HG03457 (cell line): ENCODE measurements around the gene C19orf85.
"Not testable (repeated sequence)": the region's sequence is repeated elsewhere in the genome, so short reads cannot be mapped to it uniquely, and the experiment has no call there.

Experiments used
- ATAC-seq: cut with Tn5 transposase; IDR thresholded peaks from one replicate; pipeline ENCODE4 v1.9.1; 2021; ENCODE audit warnings: moderate number of reproducible peaks; ENCODE audit not compliant: unreplicated experiment

C19orf85 gene

DNA sequence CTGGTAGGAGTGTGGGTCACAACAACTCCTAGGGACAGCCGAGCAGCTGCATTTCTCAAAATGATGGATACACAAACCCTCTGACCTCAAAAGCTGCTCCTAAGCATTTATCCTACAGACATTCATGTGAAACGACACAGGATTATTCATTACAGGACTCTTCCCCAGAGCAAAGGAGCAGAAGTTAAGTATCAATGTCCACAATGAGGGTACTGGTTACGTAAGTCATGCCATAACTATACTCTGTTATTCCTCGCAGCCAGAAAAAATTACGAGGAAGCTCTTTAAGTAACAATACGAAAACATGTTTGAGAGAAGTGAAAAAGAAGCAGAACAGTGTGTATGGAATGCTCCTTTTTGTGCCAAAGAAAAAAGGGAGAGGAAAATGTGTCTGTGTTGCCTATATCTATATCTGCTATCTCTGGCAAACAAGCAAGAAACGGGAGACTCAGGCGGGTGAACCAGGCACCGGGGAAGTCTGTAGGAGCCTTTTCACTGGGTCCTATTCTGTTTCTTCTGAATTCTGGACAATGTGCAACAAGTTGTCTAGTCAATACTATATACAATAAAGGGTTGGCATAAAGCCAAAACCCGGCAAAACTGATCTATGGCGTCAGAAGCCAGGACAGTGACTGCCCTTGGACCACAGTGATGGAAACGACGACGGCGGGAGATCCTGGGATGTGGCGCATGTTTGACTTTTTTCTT is 4.4 kb downstream of the C19orf85 start:
- no peak for ATAC-seq

DNA sequence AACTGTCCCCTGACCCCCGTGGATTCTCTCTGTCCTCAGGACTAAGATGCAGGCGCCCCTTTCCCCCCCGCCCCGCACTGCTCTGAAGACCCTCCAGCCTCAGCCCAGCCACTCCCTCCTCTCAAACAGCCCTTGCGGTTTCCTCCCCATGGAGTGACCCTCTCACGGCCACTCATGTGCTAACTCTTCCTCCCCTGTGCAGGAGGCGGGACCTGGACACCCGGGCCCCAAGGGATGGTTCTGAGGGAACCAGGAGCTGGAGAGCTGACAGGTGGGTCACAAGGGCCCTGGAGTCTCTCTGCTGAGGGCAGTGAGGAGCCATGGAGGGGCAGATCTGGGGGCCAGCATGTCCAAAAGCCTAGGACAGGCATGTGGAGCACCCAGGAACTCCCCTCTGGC is 5.0 kb downstream of the C19orf85 start:
- ATAC-seq: no peak

DNA sequence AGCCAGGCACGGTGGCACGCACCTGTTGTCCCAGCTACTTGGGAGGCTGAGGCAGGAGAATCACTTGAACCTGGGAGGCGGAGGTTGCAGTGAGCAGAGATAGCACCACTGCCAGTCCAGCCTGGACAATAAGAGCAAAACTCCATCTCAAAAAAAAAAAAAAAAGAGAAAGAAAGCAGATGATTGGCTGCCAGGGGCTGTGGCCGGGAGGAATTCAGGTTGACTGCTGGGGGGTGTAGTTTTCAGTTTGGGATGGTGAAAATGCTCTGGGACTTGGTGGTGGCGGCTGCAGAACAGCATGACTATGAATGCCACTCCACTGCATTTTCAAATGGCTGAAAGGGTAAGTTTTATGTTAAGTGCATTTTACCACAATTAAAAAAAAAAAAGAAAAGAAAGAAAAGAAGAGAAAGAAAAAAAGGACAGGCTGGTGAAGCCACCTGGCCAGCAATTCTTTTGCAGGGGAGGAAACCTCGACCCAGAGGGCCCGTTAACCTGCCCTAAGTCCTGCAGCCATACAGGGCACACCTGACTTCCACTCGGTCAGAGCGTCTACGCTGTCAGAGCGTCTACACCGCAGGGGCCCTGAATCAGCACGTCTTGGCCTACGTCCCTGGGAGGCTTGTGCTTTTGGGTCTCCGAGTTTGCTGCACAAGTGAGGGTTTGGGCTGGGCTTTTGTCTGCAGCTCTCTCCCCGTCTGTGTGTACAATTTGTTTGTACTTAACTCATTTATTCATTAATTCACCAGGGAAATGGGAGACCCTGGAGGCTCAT is 6.7 kb downstream of the C19orf85 start:
- ATAC-seq: no peak

DNA sequence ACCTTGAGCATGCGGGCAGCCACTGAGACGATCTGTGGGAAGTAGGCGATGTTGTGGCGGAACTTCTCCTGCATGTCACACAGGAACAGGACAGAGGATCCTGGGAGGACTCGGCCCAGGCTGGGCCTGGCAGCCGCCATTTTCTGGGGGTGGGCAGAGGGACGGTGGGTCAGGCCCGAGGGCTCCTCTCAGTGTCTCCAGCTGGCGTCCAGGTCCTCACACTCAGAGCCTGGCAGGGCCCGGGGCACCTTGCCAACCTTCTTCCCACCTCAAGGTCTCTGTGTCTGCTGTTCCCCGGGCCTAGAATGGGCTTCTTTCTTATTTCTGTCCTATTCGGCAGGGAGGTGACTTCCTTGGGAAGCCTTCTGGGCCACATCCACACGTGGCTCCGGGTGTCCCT is 8.2 kb downstream of the C19orf85 start:
- ATAC-seq: no peak

DNA sequence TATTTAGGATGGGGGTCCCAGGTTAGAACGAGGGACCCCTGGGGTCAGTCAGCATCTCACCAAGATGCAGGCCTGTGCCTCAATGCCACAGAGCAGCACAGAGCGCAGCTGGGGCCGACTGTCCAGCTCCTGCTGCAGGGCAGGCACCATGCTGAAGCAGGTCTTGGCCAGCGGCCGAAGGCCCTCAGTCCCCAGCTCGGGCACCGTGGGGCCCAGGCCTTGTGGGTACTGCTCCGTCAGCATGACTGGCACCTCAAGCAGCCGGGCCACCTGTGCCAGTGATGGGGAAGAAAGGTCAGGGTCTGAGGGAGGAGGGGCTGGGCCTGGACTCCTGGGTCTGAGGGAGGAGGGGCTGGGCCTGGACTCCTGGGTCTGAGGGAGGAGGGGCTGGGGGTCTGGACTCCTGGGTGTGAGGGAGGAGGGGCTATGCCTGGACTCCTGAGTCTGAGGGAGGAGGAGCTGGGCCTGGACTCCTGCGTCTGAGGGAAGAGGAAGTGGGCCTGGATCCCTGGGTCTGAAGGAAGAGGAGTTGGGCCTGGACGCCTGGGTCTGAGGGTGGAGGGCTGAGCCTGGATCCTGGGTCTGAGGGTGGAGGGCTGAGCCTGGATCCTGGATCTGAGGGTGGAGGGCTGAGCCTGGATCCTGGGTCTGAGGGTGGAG is 8.8 kb downstream of the C19orf85 start:
- no peak for ATAC-seq

DNA sequence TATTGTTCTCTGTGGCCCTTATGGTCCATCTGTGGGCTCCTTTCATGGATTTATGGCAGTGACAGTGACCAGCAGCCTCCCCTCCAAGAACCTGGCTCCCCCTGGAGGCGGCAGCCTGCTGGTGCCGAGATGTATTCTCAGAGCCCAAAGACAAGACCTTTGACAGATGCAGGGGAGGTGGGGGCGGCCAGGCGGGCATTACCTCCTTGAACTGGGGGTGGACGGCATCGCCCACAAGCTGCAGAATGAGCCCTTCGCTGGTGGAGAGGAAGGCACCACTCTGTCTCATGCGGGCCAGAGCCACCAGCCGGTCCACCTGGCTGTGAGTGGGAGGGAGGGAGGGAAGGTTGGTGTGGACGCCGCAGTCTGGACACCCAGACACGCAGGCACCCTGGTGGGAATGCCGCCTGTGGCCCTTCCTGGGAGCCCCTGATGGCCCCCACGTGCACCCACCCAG is 9.7 kb downstream of the C19orf85 start:
- ATAC-seq: no peak

DNA sequence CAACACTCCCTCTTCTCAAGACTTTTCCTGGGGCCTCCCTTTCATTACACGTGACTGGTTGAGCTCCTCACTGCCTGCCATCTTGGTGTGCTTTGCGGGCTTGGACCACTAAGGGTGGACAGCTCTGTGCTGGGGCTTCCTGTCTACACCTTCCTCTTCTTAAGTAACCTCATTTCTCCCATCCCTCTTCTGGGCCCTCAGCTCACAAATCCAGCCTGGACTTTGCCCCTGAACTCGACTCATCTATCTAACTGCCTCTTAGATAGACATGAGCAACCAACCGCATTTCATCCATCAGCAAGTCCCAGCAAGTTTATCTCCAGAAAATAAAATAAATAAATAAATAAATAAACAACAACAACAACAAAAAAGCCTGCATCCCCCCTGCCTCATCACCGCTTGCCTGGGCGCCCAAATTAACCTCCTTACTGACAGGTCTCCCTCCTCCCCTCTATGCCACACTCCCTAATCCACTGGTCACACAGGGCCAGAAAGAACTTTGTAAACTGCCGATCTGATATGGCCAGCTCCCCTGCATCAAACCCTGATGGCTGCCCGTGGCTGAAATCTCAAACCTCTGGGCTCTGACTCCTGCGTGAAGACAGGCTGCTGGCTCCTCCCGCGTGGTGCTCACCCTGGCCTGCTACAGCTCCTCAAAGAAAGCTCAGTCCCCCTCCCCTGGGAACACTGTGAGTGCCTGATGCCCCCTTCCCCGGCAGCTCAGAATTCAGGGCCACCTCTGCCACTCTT is 10.9 kb downstream of the C19orf85 start:
- ATAC-seq: no peak

DNA sequence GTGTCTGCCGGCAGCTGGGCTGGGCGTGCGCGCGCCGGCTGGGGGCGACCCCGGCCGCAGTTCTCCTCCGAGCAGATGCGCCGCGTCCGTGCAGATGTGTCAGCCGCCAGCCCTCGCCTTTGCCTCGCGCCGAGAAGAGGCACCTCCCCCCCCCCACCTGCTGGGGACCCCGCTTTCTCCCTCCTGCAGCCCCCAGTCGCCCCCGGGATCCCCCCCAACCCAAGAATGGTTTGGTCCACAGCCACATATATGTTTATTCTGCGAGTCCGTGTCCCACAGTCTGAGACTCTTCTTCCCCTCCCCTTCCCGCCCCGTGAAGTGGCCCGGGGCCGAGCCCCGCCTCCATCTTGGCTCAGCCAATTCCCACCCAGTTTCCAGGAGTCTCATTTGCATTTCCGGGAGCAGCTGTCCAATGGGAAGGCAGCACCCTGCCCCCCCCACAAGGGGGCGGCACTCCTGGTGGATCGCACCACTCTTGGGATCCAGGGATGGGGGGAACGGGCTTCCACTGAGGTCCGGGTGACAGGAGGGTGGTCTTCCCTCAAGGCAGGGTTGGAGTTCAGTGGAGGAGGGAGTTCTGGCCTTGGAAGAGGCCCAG is 11.7 kb downstream of the C19orf85 start:
- no peak for ATAC-seq

DNA sequence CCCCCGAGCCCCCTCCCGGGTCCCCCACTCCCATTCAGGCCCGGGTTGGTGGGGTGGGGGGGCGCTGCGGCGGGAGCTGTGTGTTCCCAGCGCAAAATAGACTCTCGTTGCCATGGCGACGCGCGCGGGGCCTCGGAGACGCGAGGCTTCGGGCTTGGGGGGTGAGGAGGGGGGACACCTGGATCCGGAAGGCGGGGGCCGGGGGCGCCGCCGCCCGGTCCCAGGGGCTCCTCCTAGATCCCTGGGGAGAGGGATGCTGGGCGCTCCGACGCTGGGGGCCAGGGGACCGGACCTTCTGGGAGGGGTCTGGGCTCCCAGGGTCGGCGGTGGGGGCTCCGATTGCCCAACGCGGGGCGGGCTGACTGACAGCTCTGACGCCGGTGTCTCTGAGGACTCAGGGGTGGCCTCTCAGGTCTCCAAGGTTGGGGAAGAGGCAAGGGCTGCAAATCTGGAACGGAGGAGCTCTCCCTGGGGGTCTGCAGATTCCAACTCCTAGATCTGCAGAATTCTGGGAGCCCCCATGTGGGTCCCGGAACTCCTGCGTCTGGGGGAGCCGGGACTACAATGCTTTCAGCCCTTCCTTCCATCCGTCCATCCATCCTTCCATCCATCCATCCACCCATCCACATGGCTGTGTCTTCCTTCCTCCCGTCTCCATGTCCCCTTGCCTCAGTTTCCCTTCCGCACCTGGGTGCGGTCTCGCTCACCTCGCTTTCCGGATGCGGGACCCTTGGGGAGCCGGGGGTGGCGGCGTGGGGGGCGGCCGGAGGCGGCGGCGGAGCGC is 12.4 kb downstream of the C19orf85 start:
- ATAC-seq: no peak

DNA sequence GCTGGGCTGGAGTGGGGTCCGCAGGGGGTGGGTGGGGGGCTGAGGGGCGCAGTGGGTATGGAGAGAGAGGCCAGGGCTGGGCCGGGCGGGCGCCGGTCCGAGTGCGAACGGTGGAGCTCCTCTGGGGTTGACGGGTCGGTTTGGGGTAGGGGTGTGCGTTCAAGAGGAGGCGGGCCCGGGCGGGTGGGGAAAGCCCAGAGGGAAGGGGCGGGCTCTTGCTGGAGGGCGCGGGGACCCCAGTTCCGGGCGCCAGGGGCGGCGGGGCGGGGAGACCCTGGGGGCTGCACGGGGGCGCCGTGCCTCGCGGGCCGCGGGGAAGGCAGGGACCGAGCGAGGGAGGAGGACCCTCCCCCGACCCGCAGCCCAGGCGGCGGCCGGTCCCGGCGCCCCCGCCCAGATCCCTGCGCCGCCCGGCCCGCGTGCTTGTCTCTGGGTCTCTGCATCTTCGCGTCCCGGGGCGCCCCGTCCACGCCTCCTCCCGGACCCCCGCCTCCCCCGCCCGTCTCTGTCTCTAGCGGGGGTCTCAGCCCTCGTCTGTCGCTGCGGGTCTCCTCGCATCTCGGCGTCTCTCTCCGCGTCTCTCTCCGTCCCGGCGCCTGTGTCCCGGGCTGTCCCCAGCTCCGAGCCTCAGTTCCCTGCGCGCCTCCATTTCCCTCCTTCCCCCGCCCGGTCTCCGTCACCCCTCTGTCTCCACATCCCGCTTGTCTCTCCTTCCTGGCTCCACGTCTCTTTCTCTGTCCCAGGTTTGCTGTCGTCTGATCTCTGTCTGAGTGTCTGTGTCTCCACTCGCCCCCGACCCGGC is 13.2 kb downstream of the C19orf85 start:
- ATAC-seq: no peak

DNA sequence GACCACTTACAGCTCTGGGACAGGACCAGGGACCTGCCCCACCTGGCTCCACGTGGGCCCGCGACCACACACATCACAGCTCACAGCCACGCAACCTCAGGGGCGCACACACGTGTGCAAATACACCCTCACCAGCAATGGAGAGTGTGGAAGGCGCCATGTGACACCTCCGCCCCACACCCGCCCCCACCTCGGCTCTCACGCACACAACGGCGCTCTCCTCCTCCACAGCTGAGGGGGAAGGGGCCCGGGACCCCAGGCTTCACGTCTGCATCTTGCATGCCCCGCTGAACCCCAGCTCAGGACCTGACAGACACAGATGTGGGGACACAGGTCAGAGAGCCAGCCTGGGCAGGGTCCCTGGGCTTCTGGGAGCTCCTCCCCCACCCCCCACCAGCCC is 15.1 kb downstream of the C19orf85 start:
- no peak for ATAC-seq

DNA sequence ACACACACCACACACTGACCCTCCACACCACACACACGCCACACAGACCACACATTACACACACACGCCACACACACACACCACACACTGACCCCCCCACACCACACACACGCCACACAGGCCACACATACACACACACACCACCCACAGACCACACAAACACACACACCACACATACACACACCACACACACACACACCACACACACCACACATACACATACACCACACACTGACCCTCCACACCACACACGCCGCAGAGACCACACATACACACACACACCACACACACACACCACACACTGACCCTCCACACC is 16.4 kb downstream of the C19orf85 start:
- not testable (repeated sequence) for ATAC-seq

DNA sequence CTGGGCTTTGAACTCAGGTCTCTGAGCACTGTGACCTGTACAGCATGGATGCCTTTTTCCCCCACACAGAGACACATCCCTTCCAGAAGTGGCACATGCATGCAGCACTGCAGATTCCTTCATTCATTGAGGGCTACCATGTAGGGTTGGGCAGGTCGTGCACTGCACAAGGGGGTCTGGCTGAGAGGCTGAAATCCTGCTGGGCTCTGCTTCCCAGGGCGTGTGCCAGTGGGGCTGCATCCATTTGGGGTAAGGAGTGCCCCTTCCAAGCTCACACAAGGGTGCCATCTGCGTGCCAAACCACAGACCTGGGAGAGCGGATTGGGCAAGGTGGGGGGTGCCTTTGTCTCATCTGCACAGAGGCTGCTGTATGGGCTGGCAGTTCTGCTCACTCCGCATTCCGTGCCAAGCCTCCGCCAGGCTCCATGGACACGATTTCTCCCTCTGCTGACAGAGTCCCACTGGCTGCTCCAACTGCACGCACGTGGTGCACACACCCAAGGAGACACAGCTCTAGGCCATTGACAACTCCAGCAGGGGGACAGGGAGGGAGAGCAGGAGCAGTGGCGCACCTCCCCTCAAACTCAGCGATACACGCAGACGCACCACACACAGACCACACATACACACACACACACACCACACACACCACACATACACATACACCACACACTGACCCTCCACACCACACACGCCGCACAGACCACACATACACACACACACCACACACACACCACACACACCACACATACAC is 17.0 kb downstream of the C19orf85 start:
- ATAC-seq: no peak

DNA sequence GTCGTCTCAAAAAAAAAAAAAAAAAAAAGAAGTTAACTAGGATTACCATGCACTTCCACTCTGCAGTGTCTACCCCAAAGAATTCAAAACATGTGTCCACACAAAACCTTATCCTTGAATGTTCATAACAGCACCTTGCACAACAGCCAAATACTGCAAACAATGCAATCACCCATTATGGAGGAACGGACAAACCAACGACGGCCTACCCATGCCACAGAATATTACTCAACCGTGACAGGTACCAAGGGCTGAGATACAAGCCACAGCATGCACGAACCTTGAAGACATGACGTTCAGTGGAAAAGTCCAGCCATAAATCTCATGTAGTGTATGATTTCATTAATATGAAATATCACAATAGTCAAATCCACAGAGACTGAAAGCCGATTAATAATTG is 18.5 kb downstream of the C19orf85 start:
- no peak for ATAC-seq

DNA sequence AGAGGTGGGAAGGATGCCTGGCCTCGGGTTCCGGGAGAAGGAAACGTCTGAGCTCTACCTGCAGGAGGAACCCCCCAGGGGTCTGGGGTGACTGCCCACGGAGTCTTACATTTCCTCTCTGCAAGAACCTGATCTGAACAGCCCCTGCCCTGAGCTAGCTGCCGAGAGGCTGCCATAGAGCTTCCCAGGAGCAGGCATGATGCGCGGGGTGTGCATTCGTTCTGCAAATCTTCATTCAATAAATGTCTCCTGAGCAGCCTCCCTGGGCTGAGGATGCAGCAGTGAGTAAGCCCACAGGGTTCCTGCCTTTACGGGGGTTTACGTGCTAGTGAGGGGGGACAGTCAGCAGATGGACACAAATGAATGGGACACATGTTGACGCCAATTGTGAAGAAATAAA is 19.9 kb downstream of the C19orf85 start:
- ATAC-seq: no peak

DNA sequence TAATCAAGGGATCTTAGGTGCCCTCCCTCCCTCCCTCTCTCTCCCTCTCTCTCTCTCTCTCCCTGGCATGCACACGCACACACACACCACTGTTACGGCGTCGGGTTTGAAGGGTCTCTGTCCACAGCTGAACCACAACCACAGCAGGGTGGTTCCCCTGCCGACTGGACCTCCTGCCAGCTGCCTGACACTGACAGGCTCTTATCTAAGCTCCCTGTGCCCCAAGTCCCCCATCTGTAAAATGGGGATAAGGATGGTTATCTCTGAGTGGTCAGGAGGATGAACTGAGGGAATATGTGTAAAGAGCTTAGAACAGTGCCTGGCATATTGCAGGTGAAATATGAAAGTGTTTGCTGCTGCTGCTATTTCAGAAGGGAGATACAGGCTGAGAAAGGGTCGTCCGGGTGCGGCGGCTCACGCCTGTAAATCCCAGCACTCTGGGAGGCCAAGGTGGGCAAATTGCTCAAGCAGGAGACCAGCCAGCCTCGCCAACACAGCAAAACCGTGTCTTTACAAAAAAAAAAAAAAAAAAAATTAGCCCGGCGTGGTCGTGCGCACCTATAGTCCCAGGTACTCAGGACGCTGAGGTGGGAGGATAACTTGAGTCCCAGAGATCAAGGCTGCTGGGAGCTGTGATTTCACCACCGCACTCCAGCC is 20.6 kb downstream of the C19orf85 start:
- no peak for ATAC-seq

DNA sequence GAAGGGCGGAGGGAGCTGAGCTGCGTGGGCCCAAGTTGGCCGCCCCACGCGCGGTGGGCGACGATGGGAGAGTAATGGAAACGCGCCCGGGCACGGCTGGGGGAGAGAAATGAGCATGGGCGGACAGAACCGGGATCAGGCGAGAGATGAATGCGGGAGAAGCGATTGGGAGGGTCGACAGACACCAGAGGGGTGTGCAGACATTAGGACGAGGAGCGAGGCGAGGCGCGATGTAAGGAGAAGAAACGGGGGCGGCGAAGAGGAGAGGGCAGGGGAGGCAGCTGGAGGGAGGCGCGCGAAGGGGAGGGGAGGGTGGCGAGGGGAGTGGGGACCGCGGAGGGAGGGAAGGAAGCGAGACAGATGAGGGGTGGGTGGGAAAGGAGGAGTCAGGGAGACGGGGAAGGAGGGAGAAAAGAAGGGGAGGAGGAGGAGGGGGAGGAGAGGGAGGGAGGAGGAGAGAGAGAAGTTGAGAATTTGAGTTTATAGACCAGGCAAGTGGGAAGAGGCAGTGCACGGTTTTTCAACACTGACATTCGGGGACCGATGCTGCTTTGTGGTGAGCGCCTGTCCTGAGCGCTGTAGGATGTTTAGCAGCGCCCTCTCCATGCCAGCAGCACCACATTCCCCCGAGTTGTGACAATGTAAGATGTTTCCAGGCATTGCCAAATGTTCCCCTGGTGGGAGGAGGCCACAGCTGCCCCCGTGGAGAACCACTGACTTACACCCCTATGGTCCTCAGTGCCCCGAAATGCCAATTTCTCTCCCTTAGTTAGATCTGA is 21.3 kb downstream of the C19orf85 start, which contains the start of gene SHISA7:
TSS of gene SHISA7 (minus strand) at position 256 of the 779 bp plus-strand sequence. CDS start 437 bp downstream, outside the sequence.
- no peak for ATAC-seq
